C1 segment of cervical spinal cord (tissue), 14 donors: ENCODE results near the gene GPD1L.
A peak's percentile ranks its signal among the peaks of the same experiment; 100 is the strongest.
"Not testable (repeated sequence)": the region's sequence is repeated elsewhere in the genome, so short reads cannot be mapped to it uniquely, and the experiment has no call there.

Experiments
- DNase-seq, 14 donors: peaks; one replicate each; lab custom pipeline; 2025; lab: John Stamatoyannopoulos, UW

GPD1L gene

GRCh38 chr3:32106132-32106928 lies at the start of gene GPD1L:
Gene GPD1L (plus strand): TSS chr3:32106620. CDS start chr3:32106712, 92 bp downstream.
- DNase-seq = peak; percentile 53 to 97 (median 94)

GRCh38 chr3:32058465-32058864 lies 48.0 kb upstream of the GPD1L start:
- not testable (repeated sequence) for DNase-seq

- no peak for DNase-seq
Observed at GRCh38 chr3:32062950-32063582, 43.4 kb upstream of the GPD1L start.

GRCh38 chr3:32066686-32067085 lies 39.7 kb upstream of the GPD1L start:
- DNase-seq = no peak

GRCh38 chr3:32074194-32074593 lies 32.2 kb upstream of the GPD1L start:
- DNase-seq = not testable (repeated sequence)

- DNase-seq = no peak
Observed at GRCh38 chr3:32076566-32076965, 29.9 kb upstream of the GPD1L start.

- no peak for DNase-seq
Observed at GRCh38 chr3:32077260-32078084, 28.9 kb upstream of the GPD1L start.

- DNase-seq = no peak
Observed at GRCh38 chr3:32078085-32078634, 28.3 kb upstream of the GPD1L start.

GRCh38 chr3:32078864-32079263 lies 27.6 kb upstream of the GPD1L start:
- DNase-seq = no peak

GRCh38 chr3:32082721-32083120 lies 23.7 kb upstream of the GPD1L start:
- peak in 1 of 14 donors; percentile 3 for DNase-seq

GRCh38 chr3:32083702-32084270 lies 22.6 kb upstream of the GPD1L start:
- no peak for DNase-seq

GRCh38 chr3:32084870-32085269 lies 21.6 kb upstream of the GPD1L start:
- no peak for DNase-seq

GRCh38 chr3:32086464-32086863 lies 20.0 kb upstream of the GPD1L start:
- DNase-seq = no peak

GRCh38 chr3:32089476-32089875 lies 16.9 kb upstream of the GPD1L start:
- DNase-seq = no peak

GRCh38 chr3:32093204-32093603 lies 13.2 kb upstream of the GPD1L start:
- DNase-seq = no peak

- DNase-seq = no peak
Observed at GRCh38 chr3:32095431-32095830, 11.0 kb upstream of the GPD1L start.

- DNase-seq = no peak
Observed at GRCh38 chr3:32097768-32098167, 8.7 kb upstream of the GPD1L start.

GRCh38 chr3:32098528-32098927 lies 7.9 kb upstream of the GPD1L start:
- DNase-seq = no peak

- no peak for DNase-seq
Observed at GRCh38 chr3:32100465-32100864, 6.0 kb upstream of the GPD1L start.

- no peak for DNase-seq
Observed at GRCh38 chr3:32102289-32102688, 4.1 kb upstream of the GPD1L start.

GRCh38 chr3:32104492-32104891 lies 1.9 kb upstream of the GPD1L start:
- no peak for DNase-seq
